K562 (cell line): ENCODE data around the gene YTHDC1. TPM values are rescaled to one million over a fixed set of nuclear protein-coding genes. Genes with fewer than 3 reads are reported as not detected.

ENCODE experiments used
- ADNP ChIP-seq: fragments of 200-800 bp; sonication (Bioruptor generic); IDR thresholded peaks from 2 replicates; pipeline ENCODE4 v1.6.1; 2016; ENCODE audit warnings: missing genetic modification characterization, missing compliant biosample characterization
- ARNT ChIP-seq, 2 experiments: fragments of 450-650 bp; IDR thresholded peaks; 2 replicates each; pipeline ENCODE4 v1.6.1; 2016; ENCODE audit warnings: mild to moderate bottlenecking in 1 of 2
- CHD1 ChIP-seq: fragments of 200-600 bp; sonication (generic); IDR thresholded peaks from one replicate; pipeline ENCODE4 v1.6.1; 2012; ENCODE audit warnings: mild to moderate bottlenecking, moderate library complexity, low read length, inconsistent platforms
- FOXK1 ChIP-seq: sonication (generic); formaldehyde crosslinking; IDR thresholded peaks from 2 replicates; pipeline ENCODE4 v1.8.0; 2022; ENCODE audit warnings: missing genetic modification reagents, mild to moderate bottlenecking, borderline replicate concordance
- JUNB ChIP-seq: fragments of 450-650 bp; formaldehyde crosslinking; conservative IDR thresholded peaks from 2 replicates; pipeline ENCODE4 v1.4.0; 2020; ENCODE audit warnings: mild to moderate bottlenecking
- KHSRP ChIP-seq: fragments of 450-650 bp; IDR thresholded peaks from 2 replicates; pipeline ENCODE4 v1.6.1; 2017
- KLF10 ChIP-seq: fragments of 250-450 bp; sonication (Bioruptor Pico); IDR thresholded peaks from 2 replicates; pipeline ENCODE4 v1.6.1; 2021; ENCODE audit warnings: matching md5 sums
- MEIS2 ChIP-seq: fragments of 450-650 bp; IDR thresholded peaks from 2 replicates; pipeline ENCODE4 v1.6.1; 2014; ENCODE audit warnings: mild to moderate bottlenecking; ENCODE audit not compliant: partially characterized antibody
- MYBL2 ChIP-seq, 2 experiments: fragments of 450-650 bp in 1 of 2; sonication (generic) in 1 of 2; formaldehyde crosslinking in 1 of 2; IDR thresholded peaks; 2 replicates each; pipeline versions ENCODE4 v1.6.1 to v1.8.1; 2017 to 2022; ENCODE audit warnings: borderline replicate concordance in 1 of 2, inconsistent platforms in 1 of 2, low read depth in 1 of 2, mild to moderate bottlenecking in 1 of 2, missing genetic modification reagents in 1 of 2, moderate library complexity in 1 of 2
- POLR3A ChIP-seq: IDR thresholded peaks from 2 replicates; pipeline ENCODE4 v1.6.1; 2011; ENCODE audit warnings: borderline replicate concordance, mild to moderate bottlenecking, moderate library complexity; ENCODE audit not compliant: insufficient read length, insufficient read depth; ENCODE audit errors: extremely low read depth
- TEAD1 ChIP-seq, 2 experiments: fragments of 450-650 bp in 1 of 2; sonication (generic) in 1 of 2; formaldehyde crosslinking; IDR thresholded peaks; 2 replicates each; pipeline versions ENCODE4 v1.4.0 to v1.8.0; 2020 to 2022; ENCODE audit warnings: mild to moderate bottlenecking in 2 of 2, missing genetic modification reagents in 1 of 2
- ZNF174 ChIP-seq: fragments of 250-450 bp; sonication (Bioruptor Pico); IDR thresholded peaks from 2 replicates; pipeline ENCODE4 v1.4.0; 2020; ENCODE audit warnings: mild to moderate bottlenecking
- ZNF311 ChIP-seq: fragments of 250-450 bp; sonication (Bioruptor Pico); IDR thresholded peaks from 2 replicates; pipeline ENCODE4 v1.4.0; 2020; ENCODE audit warnings: mild to moderate bottlenecking, moderate library complexity
- ZNF354B ChIP-seq: fragments of 250-450 bp; sonication (Bioruptor Pico); IDR thresholded peaks from 2 replicates; pipeline ENCODE4 v1.4.0; 2020
- ZNF696 ChIP-seq: fragments of 250-450 bp; sonication (Bioruptor Pico); conservative IDR thresholded peaks from 2 replicates; pipeline ENCODE4 v1.4.0; 2020; ENCODE audit warnings: mild to moderate bottlenecking, moderate library complexity
- ZNF764 ChIP-seq: fragments of 250-450 bp; sonication (Bioruptor Pico); IDR thresholded peaks from 2 replicates; pipeline ENCODE4 v1.4.0; 2020; ENCODE audit warnings: low read depth, mild to moderate bottlenecking, moderate library complexity
- polyA plus RNA-seq, 8 experiments: library from polyadenylated mRNA; depleted of rRNA in 4 of 8; stranded (reverse) in 5 of 8; unstranded in 3 of 8; fragments of >200 nt; fragmentation: Nextera tagmentation in 2 of 8; fragmentation: Illumina TruSeq in 1 of 8; extraction: Ambion mirVana in 2 of 8; extraction: Trizol in 1 of 8; gene quantifications; 2 replicates each; pipeline versions ENCODE4 v1.2.1 to v1.2.3, GENCODE V29; 2011 to 2014; ENCODE audit warnings: inconsistent platforms in 1 of 8, missing spikeins in 1 of 8
- total RNA-seq, 7 experiments: library from RNA; depleted of rRNA in 6 of 7; stranded (reverse); fragments of >200 nt in 6 of 7; fragmentation: Illumina TruSeq in 2 of 7; extraction: Trizol in 2 of 7; gene quantifications; 2 replicates each; pipeline versions ENCODE4 v1.2.1 to v1.2.3, GENCODE V29; 2011 to 2021; ENCODE audit warnings: low replicate concordance in 1 of 7
- TF ChIP-seq, protein P1 (sequence below): fragments of 450-650 bp; IDR thresholded peaks from 2 replicates; pipeline ENCODE4 v1.6.1; 2014; ENCODE audit warnings: low read depth, mild to moderate bottlenecking, moderate library complexity, borderline replicate concordance
- TF ChIP-seq, protein P2 (sequence below), 2 experiments: fragments of 200-800 bp in 1 of 2; sonication (Bioruptor generic) in 1 of 2; sonication (generic) in 1 of 2; formaldehyde crosslinking in 1 of 2; IDR thresholded peaks in 1 of 2; conservative IDR thresholded peaks in 1 of 2; 2 replicates each; pipeline versions ENCODE4 v1.5.0 to v1.6.1; 2016 to 2020; ENCODE audit warnings: missing compliant biosample characterization in 1 of 2, missing genetic modification characterization in 1 of 2, missing genetic modification reagents in 1 of 2
- TF ChIP-seq, protein P3 (sequence below): sonication (generic); formaldehyde crosslinking; IDR thresholded peaks from 2 replicates; pipeline ENCODE4 v1.8.0; 2022; ENCODE audit warnings: mild to moderate bottlenecking, missing genetic modification reagents
- TF ChIP-seq, protein P4 (sequence below): sonication (generic); formaldehyde crosslinking; IDR thresholded peaks from 2 replicates; pipeline ENCODE4 v1.8.1; 2023; ENCODE audit warnings: mild to moderate bottlenecking, missing genetic modification reagents, moderate library complexity

YTHDC1 gene
- total and polyA plus RNA-seq, 9 of the 15 experiments (the other 6 are each of a cell fraction or from before 2014, with no cell fraction given), result 9.8 to 65.4 (median 51.7) TPM

DNA sequence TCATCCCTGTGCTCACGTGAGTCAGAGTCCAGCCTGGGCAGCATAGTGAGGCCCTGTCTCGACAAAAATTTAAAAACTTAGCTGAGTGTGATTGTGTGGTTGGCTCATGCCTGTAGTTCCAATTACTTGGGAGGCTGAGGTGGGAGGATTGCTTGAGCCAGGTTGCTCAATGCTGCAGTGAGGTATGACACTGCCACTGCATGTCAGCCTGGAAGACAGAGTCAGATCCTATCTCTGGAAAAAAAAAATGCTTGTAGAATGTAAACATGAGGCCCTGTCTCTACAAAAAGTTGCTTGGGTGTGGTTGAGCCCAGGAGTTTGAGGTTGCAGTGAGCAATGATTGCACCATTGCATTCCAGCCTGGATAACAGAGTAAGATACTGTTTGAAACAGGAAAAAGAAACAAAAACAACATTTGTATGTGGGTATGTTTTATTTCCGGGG lies 11.3 kb upstream of the YTHDC1 start (continued):
- TF ChIP-seq ARNT (IDR thresholded peaks at IDR 0.05), result peak in 1 of 2 experiments; percentile 52; a peak in 1 of 4 replicates
- TF ChIP-seq ZNF696 (CRISPR knock-in tag), result no peak
- TF ChIP-seq TEAD1 (CRISPR knock-in tag; IDR thresholded peaks at IDR 0.05), result peak in 1 of 2 experiments; percentile 89; a peak in 3 of 4 replicates
- TF ChIP-seq CHD1, result no peak
- no peak for TF ChIP-seq ZNF354B (CRISPR knock-in tag)
- TF ChIP-seq MEIS2, result peak; percentile 71
- TF ChIP-seq ZNF764 (CRISPR knock-in tag), result no peak
- TF ChIP-seq, protein P1, sequence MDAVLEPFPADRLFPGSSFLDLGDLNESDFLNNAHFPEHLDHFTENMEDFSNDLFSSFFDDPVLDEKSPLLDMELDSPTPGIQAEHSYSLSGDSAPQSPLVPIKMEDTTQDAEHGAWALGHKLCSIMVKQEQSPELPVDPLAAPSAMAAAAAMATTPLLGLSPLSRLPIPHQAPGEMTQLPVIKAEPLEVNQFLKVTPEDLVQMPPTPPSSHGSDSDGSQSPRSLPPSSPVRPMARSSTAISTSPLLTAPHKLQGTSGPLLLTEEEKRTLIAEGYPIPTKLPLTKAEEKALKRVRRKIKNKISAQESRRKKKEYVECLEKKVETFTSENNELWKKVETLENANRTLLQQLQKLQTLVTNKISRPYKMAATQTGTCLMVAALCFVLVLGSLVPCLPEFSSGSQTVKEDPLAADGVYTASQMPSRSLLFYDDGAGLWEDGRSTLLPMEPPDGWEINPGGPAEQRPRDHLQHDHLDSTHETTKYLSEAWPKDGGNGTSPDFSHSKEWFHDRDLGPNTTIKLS, result no peak
- TF ChIP-seq, protein P2, sequence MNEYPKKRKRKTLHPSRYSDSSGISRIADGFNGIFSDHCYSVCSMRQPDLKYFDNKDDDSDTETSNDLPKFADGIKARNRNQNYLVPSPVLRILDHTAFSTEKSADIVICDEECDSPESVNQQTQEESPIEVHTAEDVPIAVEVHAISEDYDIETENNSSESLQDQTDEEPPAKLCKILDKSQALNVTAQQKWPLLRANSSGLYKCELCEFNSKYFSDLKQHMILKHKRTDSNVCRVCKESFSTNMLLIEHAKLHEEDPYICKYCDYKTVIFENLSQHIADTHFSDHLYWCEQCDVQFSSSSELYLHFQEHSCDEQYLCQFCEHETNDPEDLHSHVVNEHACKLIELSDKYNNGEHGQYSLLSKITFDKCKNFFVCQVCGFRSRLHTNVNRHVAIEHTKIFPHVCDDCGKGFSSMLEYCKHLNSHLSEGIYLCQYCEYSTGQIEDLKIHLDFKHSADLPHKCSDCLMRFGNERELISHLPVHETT (CRISPR knock-in tag; conservative IDR thresholded peaks at IDR 0.05 in 1 of 2, IDR thresholded peaks at IDR 0.05 in 1 of 2), result peak in 1 of 2 experiments; percentile 66; a peak in 1 of 4 replicates
- TF ChIP-seq, protein P3, sequence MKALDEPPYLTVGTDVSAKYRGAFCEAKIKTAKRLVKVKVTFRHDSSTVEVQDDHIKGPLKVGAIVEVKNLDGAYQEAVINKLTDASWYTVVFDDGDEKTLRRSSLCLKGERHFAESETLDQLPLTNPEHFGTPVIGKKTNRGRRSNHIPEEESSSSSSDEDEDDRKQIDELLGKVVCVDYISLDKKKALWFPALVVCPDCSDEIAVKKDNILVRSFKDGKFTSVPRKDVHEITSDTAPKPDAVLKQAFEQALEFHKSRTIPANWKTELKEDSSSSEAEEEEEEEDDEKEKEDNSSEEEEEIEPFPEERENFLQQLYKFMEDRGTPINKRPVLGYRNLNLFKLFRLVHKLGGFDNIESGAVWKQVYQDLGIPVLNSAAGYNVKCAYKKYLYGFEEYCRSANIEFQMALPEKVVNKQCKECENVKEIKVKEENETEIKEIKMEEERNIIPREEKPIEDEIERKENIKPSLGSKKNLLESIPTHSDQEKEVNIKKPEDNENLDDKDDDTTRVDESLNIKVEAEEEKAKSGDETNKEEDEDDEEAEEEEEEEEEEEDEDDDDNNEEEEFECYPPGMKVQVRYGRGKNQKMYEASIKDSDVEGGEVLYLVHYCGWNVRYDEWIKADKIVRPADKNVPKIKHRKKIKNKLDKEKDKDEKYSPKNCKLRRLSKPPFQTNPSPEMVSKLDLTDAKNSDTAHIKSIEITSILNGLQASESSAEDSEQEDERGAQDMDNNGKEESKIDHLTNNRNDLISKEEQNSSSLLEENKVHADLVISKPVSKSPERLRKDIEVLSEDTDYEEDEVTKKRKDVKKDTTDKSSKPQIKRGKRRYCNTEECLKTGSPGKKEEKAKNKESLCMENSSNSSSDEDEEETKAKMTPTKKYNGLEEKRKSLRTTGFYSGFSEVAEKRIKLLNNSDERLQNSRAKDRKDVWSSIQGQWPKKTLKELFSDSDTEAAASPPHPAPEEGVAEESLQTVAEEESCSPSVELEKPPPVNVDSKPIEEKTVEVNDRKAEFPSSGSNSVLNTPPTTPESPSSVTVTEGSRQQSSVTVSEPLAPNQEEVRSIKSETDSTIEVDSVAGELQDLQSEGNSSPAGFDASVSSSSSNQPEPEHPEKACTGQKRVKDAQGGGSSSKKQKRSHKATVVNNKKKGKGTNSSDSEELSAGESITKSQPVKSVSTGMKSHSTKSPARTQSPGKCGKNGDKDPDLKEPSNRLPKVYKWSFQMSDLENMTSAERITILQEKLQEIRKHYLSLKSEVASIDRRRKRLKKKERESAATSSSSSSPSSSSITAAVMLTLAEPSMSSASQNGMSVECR (CRISPR knock-in tag), result no peak
- TF ChIP-seq ADNP (tag), result 0 out of 2 replicates have a peak, but pooled peaks have one; percentile 12
- TF ChIP-seq KHSRP, result no peak
- no peak for TF ChIP-seq MYBL2 (IDR thresholded peaks at IDR 0.05; ENCODE audit: low read depth)
- TF ChIP-seq MYBL2 (CRISPR knock-in tag; IDR thresholded peaks at IDR 0.05; ENCODE audit: borderline replicate concordance), result no peak
- TF ChIP-seq FOXK1 (CRISPR knock-in tag), result 0 out of 2 replicates have a peak, but pooled peaks have one; percentile 53
- TF ChIP-seq JUNB (CRISPR knock-in tag), result no peak
- no peak for TF ChIP-seq POLR3A
- no peak for TF ChIP-seq KLF10 (CRISPR knock-in tag)
- TF ChIP-seq ZNF174, result no peak
- no peak for TF ChIP-seq ZNF311
- TF ChIP-seq, protein P4, sequence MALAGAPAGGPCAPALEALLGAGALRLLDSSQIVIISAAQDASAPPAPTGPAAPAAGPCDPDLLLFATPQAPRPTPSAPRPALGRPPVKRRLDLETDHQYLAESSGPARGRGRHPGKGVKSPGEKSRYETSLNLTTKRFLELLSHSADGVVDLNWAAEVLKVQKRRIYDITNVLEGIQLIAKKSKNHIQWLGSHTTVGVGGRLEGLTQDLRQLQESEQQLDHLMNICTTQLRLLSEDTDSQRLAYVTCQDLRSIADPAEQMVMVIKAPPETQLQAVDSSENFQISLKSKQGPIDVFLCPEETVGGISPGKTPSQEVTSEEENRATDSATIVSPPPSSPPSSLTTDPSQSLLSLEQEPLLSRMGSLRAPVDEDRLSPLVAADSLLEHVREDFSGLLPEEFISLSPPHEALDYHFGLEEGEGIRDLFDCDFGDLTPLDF, result no peak
